Uterus (tissue), 4 donors: ENCODE data around the gene AUTS2. TPM values are rescaled to one million over a fixed set of nuclear protein-coding genes. Genes with fewer than 3 reads are reported as not detected.

Experiments
- DNase-seq, 2 donors: peaks; one replicate each; pipeline ENCODE4 v3.0.0-alpha.2; 2019 to 2020
- H3K27ac ChIP-seq, 2 donors: fragments of 200-600 bp; sonication (generic); 1 replicate in 1 of 2; 2 replicates in 1 of 2; pipeline ENCODE4 v1.5.1; 2016 to 2018
- H3K27me3 ChIP-seq, 2 donors: fragments of 200-600 bp; sonication (generic); one replicate each; pipeline ENCODE4 v1.5.1; 2018 to 2019; ENCODE audit warnings: control low read depth in 1 of 2
- H3K36me3 ChIP-seq, 2 donors: fragments of 200-600 bp; sonication (generic); one replicate each; pipeline ENCODE4 v1.5.1; 2019; ENCODE audit warnings: control low read depth in 1 of 2
- H3K4me1 ChIP-seq, 2 donors: fragments of 200-600 bp; sonication (generic); one replicate each; pipeline ENCODE4 v1.5.1; 2018 to 2019; ENCODE audit warnings: control low read depth in 1 of 2
- H3K4me3 ChIP-seq, 2 donors: fragments of 200-600 bp; sonication (generic); 1 replicate in 1 of 2; 2 replicates in 1 of 2; pipeline ENCODE4 v1.5.1; 2018 to 2019; ENCODE audit warnings: mild to moderate bottlenecking in 1 of 2
- H3K9me3 ChIP-seq, 2 donors: fragments of 200-600 bp; sonication (generic); one replicate each; pipeline ENCODE4 v1.5.1; 2019; ENCODE audit warnings: control low read depth in 1 of 2
- CTCF ChIP-seq, 4 experiments: fragments of 200-600 bp in 2 of 4; fragments of 450-650 bp in 2 of 4; sonication (generic) in 2 of 4; IDR thresholded peaks; one replicate each; pipeline ENCODE4 v1.5.1; 2016 to 2019; ENCODE audit warnings: antibody characterized with exemption in 4 of 4, mild to moderate bottlenecking in 2 of 4, moderate library complexity in 1 of 4
- POLR2A ChIP-seq, 2 donors: fragments of 450-650 bp; IDR thresholded peaks; one replicate each; pipeline ENCODE4 v1.6.1; 2016; ENCODE audit warnings: antibody characterized with exemption in 2 of 2, mild to moderate bottlenecking in 1 of 2, moderate library complexity in 1 of 2
- intact Hi-C: fragments of 100-400 bp; cut with DNase I; formaldehyde crosslinking; loops from one replicate; pipeline ENCODE4 v1.15.1; 2023; ENCODE audit warnings: low total_unique reads
- total RNA-seq, 4 donors: library from RNA; depleted of rRNA in 3 of 4; stranded (reverse); fragments of >200 nt in 3 of 4; gene quantifications; one replicate each; pipeline versions ENCODE4 v1.1.0 to v1.2.4, GENCODE V29; 2014 to 2023
- donor health status: DM: yes; HTN: yes; CAD: no.

AUTS2 gene
- total RNA-seq, 4 donors from 2014 or later, result 10.5 to 58.2 (median 30.0) TPM

DNA sequence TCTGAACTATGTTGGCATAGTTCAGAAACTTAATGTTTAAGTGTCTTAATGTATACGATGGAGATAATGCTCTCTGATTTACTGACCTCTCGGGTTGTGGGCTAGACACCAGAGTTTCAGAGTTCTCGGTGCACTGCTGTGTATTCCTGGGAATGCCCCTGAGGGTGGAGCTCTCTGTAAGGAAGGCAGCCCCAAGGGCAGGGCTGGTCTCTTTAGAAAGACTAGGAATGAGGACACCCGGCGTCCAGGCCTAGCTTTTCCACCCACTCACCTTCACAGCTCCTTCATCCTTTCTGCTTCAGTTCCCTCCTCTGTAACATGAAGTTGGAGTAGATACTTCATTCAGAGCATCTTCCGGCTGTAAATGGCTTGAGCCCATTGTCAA is 997.1 kb downstream of the AUTS2 start:
- no peaks in the 10 kb centered on the region for H3K27me3 ChIP-seq
- H3K27ac ChIP-seq, result no peak overlapping the region
- H3K4me3 ChIP-seq, result no peak overlapping the region
- no peak for DNase-seq
- no peaks in the 10 kb centered on the region for H3K4me1 ChIP-seq
- no peaks in the 10 kb centered on the region for H3K9me3 ChIP-seq
- intact Hi-C loops, result no loop called here
- no peak for TF ChIP-seq POLR2A (IDR thresholded peaks at IDR 0.05)
- no peak for TF ChIP-seq CTCF (IDR thresholded peaks at IDR 0.05)
- no peaks in the 10 kb centered on the region for H3K36me3 ChIP-seq

DNA sequence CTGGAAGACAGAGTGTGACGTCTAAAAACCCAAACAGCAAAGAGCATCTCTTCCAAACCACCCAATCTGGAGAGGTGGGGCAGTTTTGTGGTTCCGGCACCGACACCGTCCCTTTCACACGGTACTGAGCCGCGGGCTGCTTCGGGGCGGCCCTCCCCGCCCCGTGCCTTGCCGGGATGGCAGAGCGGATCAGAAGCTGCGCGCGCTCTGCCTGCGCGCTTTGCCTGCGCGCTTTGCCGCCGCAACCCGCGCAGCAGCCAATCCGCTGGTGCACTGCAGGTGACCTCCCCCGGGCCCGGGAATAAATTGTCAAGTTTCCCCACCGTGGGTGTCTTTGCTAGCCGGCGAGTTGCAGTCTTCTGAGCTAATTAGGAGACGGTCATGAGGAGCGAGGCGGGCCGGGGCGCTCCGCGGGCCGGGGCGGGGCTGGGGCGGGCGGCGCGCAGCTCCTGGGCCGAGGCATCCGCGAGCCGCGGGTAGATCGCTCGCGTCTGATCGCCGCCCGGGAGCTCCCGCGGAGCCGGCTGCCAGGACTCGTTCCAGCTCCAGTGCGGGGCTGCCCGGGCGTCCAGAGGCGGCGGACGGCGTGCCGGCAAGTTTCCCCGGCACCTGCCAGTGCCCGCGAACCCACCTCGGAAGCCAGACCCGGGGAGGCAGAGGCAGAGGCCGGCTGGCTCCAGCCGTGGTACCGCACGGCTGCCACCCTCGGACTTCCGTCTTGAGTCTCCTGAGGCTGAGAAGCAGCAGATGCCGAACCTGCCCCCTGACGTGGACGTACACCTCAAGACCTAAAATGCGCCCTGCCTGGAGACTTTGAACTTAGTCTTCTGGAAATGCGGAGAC is 997.7 kb downstream of the AUTS2 start:
- intact Hi-C loops, result no loop called here
- Histone ChIP-seq H3K36me3 (no peaks in the 10 kb centered on the region), H3K4me3 (peak overlapping the region in 1 of 2 donors; percentile 23), H3K9me3 (no peaks in the 10 kb centered on the region), H3K27ac (no peak overlapping the region), H3K27me3 (no peaks in the 10 kb centered on the region), H3K4me1 (no peaks in the 10 kb centered on the region)
- no peak for DNase-seq
- TF ChIP-seq POLR2A (IDR thresholded peaks at IDR 0.05) (no peak), CTCF (IDR thresholded peaks at IDR 0.05) (no peak)

GRCh38 chr7:70596598-70596913 is 998.3 kb downstream of the AUTS2 start:
- Histone ChIP-seq H3K36me3 (no peaks in the 10 kb centered on the region), H3K4me3 (no peak overlapping the region), H3K4me1 (no peaks in the 10 kb centered on the region), H3K27ac (no peak overlapping the region), H3K27me3 (no peaks in the 10 kb centered on the region), H3K9me3 (no peaks in the 10 kb centered on the region)
- intact Hi-C loops, result no loop called here
- TF ChIP-seq POLR2A (IDR thresholded peaks at IDR 0.05) (no peak), CTCF (IDR thresholded peaks at IDR 0.05) (no peak)
- no peak for DNase-seq

- Histone ChIP-seq H3K36me3 (no peaks in the 10 kb centered on the region), H3K27ac (no peak overlapping the region), H3K4me3 (no peak overlapping the region), H3K4me1 (no peaks in the 10 kb centered on the region), H3K9me3 (no peaks in the 10 kb centered on the region), H3K27me3 (no peaks in the 10 kb centered on the region)
- TF ChIP-seq CTCF (IDR thresholded peaks at IDR 0.05), result no peak
- TF ChIP-seq POLR2A (IDR thresholded peaks at IDR 0.05), result no peak
- DNase-seq, result no peak
- intact Hi-C loops, result no loop called here
These were observed 998.8 kb downstream of the AUTS2 start for GRCh38 chr7:70597066-70597465.

GRCh38 chr7:70598976-70599375 is 1000.7 kb downstream of the AUTS2 start:
- intact Hi-C loops, result no loop called here
- no peak for DNase-seq
- Histone ChIP-seq H3K4me3 (no peak overlapping the region), H3K36me3 (no peaks in the 10 kb centered on the region), H3K27ac (no peak overlapping the region), H3K4me1 (no peaks in the 10 kb centered on the region), H3K9me3 (no peaks in the 10 kb centered on the region), H3K27me3 (no peaks in the 10 kb centered on the region)
- TF ChIP-seq POLR2A (IDR thresholded peaks at IDR 0.05) (no peak), CTCF (IDR thresholded peaks at IDR 0.05) (no peak)
